Activated gamma-delta T cell treated with Interleukin-2 at 50 U/mL for 16 hours (primary cell): ENCODE measurements around the gene VPS9D1.
"Not testable (repeated sequence)": the region's sequence is repeated elsewhere in the genome, so short reads cannot be mapped to it uniquely, and the experiment has no call there.

Experiments
- DNase-seq: peaks from one replicate; pipeline ENCODE4 v3.0.0-alpha.2; 2020

The VPS9D1 gene

DNA sequence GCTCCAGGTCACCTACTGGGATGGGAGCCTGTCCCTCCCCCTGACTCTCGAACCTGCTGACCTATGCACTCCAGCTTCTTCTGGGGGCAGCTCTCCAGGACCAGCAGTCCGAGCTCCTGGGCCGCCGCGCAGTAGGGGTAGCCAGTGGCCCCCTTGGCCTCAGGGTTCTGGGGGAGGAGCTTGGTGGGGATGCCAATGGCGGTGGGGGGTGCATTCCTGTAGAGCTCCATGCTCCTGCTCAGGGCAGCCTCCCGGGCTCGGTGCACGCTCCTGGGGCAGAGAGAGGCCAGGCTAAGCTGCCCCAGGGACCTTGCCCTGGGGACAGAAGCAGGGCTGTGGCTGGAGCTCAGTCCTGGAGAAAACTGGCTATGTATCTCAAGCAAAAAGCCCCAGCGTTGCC, 11.5 kb downstream of the VPS9D1 start:
- no peak for DNase-seq

DNA sequence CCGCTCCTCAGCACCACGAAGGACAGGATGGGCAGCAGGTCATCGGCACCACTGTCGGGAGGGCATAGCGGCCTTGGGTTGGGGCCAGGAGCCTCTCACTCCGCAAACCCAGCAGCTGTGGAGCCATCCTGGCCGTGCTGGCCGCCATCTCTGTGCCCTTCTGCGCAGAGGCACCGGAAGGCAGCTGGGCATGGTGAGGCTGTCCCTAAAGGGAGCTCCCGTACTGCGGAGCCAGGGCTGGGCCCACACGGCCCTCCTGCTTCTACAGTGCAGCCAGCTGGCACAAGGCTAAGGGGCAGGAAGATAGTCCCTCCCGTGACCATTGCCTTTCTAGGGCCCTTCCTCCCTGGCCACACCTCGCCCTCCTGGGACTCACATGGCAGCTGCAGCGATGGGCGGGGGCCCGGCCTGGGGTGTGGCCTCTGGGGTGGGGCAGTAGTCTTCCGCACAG, 12.2 kb downstream of the VPS9D1 start:
- no peak for DNase-seq

DNA sequence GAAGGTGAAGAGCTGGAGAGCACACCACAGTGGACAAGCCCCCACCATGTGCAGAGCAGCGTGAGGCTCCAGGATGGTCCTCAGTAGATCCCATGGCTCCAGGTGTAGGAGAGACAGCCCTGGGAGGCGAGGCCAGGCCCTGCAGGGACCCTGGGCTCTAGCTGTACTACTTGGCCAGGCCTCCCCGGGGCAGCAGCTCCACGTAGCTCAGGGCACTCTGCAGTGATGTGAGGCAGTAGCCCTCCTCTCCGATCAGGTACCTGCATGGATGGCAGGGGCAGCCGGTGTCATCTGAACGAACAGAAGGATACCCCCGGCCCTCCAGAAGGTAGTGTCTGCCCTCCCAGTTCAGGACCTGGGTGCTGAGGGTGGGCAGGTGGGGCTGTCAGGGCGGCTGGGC, 13.0 kb downstream of the VPS9D1 start:
- no peak for DNase-seq

DNA sequence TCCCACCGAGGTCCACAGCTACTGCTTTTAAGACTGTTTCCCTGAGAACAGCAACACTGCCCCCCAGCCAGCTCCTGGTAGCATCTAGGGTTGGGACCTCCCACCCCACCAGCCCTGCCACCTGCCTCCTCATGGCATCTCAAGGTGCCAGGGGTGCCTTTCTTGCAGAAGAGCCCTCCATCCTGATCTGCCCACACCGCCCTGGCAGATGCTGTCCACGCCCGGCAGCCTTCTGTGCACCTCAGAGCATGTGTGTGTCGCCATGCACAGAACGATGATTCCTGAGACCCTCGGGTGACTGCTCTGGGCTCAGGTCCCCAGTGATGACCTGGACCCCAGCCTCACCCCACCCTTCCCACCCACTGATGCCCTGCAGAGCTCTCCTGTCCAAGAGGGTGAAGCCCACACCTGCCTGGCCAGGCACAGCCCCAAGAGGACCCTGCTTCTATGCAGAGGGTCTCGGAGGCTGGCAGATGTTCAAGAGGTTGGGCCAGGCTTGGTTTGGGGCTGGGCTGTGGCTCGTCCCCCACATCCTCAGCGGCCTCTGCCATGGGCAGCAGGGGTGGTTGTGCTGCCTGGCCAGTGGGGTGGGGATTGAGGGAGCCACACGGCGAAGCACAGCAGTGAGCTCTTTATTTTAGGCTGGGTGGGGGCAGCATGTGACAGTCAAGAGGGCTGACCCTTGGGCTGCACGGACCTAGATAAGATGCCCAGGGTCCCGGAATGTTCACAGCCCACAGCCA, 14.0 kb downstream of the VPS9D1 start:
- DNase-seq, result no peak

DNA sequence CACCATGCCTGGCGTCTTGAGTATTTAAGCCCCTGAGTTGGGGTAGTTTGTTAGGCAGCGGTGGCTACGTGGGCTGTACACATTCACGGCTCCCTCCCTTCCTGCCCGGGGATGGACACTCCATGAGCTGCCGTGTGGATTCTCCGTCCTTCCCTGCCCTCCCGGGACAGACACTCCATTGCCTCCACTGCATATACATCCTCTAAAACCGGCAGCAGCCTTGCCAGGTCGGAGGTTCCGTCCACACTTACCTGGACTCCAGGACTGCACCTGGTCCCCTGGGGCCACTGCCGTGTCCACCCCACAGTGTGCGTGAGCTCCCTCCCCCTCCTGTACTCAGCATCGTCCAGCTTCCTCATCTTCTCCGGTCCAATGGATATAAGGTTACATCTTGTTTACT, 15.7 kb downstream of the VPS9D1 start:
- no peak for DNase-seq

DNA sequence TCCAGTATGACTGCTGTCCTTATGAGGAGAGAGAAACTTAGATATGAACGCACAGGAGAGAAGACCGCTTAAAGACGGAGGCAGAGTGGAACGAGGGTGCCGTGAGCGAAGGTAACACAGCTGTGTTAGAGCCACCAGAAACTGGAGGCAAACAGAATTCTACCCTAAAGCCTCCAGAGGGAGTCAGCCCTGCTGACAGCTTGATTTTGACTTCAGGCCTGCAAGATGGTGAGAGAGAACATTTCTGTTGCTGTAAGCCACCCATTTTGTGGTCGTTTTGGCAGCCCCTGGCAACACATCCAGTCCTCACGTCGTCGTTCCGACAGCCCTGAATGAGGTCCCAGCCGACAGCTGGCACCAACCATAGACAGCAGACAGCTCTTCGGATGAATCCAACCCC, 16.4 kb downstream of the VPS9D1 start:
- no peak for DNase-seq

DNA sequence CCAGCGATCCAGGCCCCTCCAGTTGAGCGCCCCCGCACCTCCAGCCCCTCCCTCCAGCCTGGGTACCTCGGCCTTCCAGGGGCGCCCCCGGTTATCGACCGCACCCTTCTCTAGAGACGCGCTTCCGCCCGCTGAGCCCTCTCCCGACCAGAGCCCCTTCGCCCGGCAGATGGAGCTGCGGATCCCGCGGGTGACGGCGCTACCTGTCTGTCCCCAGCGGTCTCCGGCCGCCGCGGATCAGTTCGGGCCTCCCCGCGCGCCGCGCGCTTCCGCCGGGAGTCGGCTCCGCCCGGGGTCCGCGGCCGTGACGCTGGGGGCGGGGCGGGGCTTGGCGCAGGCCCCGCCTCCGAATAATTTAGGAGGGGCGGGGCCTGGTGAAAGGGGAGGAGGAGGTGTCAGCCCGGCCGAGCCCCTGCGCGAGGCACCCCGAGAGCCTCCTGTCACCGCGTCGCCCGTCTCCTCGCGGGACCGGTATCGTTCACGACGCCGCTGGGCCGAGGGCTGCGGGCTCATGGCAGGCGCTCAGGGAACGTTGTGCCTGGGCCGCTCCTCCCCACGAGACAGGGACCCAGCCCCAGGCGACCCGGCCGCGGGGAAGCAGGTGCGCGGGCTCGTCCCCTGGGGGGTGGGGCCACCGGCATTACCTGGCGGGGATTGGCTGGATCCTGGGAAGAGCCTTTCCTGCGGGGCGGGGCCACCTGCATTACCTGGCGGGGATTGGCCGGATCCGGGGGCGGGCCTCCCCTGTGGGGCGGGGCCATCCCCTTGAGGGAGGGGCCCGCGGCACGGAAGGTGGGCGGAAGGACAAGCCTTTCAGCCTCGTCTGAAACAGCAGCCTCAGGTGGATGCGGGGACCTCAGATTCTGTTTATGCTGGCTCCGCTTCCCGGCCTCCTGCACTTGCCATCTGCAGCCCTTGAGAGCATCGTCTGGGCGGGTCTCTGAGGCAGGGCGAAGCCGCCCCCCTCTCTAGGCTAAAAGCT, 19.0 kb downstream of the VPS9D1 start, which contains the start of gene SPATA2L:
TSS of gene SPATA2L (minus strand) at position 281 of the 982 bp plus-strand sequence. CDS start 473 bp downstream, outside the sequence.
- peak; percentile 98 for DNase-seq

DNA sequence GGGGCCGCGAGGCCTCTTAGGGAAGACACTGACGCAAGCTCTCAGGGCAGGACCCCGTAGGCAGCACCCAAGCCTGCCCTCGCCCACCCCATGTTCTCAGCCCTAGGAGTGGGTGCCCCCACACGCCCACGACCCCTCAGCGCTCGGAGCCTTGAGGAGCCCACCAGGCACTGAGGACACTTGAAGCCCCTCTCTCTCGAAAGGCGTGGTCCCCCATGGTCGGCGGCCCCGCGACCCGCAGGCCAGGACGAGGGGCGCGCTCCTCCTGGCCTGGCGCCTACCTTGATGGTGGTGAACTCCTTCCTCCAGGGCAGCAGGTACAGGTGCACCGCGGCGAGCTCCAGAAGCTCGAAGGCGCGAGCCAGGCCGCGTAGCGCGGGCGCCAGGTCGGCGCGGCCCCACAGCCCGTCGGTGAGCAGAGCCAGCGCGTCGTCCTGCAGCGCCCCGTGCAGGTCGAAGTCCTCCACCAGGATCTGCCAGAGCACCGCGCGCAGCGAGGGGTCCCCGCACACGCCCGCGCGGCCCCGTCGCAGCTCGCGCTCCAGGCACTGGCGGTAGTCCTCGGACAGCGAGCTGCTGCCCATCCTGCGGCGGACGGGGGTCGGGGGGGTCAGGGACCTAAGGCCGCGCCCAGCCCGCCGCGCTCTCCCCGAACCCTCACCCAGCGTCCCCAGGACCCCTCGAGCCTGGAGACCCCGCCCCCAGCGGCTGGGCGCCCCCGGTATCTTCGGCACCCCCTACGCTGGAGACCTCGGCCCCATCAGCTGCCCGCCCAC, 19.9 kb downstream of the VPS9D1 start:
- peak; percentile 42 for DNase-seq

DNA sequence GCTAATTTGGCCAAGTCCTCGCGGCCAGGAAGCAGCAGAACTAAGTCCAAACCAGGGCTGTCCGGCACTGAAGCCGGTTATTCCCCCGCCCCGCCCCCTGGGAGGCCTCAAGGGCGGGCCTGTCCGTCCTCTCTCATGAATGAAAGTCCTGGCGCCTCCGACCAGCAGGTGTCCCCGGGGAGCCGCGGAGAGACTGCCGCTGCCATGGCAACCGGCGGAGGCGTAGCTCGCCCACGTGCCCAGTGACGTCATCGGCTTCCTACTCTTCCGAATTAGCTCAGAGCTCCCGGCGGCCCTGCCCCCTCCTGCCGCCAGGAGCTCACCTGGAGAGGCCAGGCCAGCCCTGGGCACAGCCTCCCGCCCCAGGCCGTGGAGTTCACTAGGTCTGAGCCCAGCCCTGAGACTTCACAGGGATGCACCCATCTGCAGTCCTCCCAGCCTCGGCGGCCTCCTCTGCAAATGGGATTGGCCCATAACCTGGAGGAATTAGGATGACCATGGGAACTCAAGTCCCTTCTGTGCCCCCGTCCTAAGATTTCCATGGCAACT, 20.5 kb downstream of the VPS9D1 start:
- peak; percentile 95 for DNase-seq

DNA sequence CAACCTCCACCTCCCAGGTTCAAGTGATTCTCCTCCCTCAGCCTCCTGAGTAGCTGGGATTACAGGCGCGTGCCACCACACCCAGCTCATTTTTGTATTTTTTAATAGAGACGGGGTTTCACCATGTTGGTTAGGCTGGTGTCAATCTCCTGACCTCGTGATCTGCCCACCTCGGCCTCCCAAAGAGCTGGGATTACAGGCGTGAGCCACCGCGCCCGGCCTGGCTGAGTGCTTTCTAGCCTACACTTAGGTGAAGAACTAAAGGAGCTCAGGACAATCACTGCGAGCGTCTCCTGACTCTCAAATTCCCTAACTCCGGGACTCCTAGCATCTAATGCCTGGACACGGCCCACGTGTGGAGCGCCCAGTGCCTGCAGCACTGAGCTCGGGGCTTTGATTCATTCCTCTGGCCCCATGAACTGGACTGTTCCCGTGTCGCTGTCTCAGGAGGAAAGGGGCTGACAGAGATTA, 21.0 kb downstream of the VPS9D1 start:
- not testable (repeated sequence) for DNase-seq

DNA sequence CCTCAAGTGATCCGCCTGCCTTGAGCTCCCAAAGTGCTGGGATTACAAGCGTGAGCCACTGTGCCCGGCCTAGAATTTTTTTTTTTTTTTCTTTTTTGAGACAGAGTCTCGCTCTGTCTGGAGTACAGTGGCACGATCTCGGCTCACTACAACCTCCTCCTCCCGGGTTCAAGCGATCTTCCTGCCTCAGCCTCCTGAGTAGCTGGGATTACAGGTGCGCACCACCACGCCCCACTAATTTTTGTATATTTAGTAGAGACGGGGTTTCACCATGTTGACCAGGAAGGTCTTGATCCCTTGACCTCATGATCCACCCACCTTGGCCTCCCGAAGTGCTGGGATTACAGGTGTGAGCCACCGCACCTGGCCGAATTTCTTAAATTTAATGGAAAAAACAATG, 22.0 kb downstream of the VPS9D1 start:
- not testable (repeated sequence) for DNase-seq

DNA sequence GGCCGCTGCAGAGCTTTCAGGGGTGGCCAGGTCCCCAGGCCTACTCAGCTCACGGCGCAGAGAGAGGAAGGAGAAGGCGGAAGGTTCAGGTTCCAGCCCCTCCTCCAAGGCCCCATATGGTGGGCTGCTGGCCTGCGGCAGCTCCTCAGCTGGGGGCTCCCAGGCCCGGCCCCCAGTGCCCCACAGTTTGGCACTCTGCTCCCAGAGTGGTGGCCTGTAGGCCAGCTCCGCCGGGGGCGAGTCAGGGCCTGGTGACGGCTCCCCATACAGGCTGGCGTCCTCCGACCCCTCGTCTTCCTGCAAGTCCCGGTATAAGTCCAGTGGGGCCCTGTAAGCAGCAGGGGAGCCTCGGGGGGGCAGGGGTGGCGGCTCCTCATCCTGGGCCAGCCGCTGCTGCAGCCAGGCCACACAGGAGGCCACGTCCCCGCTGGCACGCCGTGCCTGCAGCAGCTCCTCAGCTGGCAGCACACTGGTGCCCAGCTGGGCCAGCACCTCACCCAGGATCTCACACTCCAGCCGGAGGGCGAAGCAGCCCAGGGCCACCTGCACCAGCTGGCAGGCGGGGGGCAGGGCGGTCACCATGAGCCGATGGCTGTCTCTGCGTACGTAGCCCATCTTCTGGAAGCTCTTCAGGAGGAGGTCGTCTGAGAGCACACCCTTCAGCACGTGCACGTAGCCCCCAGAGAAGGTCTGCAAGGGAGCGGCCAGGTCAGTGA, 22.9 kb downstream of the VPS9D1 start:
- DNase-seq, result no peak

DNA sequence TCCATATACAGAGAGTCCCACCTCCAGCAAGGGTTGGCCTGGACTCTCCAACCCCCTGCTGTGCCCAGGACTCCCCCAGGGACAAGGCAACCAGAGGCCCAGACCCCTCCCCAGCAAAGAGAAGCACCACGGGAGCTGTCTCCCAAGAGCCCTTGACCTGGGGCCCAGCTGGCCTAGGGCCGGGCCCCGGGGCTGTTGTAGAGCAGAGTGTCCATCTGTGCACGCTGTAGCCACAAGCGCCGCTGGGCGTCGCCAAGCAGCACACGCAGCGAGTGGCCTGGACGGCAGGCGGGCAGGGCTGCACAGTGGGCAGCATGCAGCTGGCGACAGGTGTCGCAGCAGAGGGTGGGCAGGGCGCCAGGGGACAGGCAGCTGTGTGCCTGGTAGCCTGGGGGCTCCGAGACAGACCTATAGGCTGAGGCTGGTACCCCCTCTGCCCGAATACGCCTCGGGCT, 23.5 kb downstream of the VPS9D1 start:
- DNase-seq, result no peak

DNA sequence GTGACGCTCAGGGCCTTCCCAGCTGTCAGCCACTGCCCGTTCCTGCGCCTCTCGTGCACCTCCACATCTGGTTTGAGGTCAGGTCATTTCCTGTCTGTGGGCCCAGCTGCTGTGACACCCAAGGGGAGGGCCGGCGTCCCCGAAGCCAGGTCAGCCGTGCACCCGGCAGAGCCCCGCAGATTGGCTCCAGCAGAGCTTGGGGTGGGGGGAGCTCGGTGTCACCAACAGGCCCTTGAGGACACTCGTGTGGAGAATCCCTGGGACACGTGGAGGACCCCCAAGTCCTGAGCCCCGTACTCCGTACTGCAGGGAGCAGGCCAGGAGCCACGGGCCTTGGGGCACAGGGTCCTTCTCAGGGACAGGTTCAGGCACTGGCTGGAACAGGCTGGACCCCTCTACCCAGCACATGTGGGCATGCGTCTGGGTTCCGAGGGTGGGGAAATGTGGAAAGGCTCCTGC, 24.0 kb downstream of the VPS9D1 start:
- peak; percentile 46 for DNase-seq

DNA sequence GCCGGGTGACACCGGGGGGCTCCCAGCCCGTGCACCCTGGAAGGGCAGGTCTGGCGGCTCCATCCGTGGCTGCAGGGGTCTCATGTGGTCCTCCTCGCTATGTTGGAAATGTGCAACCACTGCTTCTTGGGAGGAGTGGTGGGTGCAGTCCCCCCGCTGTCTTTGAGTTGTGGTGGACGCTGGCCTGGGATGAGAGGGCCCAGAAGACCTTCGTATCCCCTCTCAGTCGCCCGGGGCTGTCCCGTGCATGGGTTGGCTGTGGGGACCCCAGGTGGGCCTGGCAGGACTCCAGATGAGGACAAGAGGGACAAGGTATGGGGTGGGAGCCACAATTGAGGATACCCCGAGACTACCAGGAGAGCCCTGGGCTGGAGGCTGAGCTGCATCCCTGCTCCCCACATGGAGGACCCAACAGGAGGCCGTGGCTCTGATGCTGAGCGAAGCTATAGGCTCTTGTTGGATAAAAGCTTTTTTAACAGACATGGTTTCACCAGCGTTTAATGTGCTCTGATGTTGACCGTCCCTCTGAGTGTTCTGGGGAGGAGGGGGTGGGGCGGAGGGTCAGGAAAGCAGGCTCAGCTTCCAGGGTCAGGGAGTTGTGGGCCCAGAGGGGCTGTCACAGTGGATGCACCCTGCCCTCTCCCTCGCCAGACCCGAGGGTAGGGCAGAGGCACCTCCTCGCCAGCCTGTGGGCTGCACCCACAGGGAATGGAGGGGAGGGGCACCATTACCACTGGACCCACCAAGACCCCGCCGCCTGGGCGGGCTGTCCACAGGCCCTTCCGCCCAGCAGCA, 24.6 kb downstream of the VPS9D1 start:
- DNase-seq, result no peak

DNA sequence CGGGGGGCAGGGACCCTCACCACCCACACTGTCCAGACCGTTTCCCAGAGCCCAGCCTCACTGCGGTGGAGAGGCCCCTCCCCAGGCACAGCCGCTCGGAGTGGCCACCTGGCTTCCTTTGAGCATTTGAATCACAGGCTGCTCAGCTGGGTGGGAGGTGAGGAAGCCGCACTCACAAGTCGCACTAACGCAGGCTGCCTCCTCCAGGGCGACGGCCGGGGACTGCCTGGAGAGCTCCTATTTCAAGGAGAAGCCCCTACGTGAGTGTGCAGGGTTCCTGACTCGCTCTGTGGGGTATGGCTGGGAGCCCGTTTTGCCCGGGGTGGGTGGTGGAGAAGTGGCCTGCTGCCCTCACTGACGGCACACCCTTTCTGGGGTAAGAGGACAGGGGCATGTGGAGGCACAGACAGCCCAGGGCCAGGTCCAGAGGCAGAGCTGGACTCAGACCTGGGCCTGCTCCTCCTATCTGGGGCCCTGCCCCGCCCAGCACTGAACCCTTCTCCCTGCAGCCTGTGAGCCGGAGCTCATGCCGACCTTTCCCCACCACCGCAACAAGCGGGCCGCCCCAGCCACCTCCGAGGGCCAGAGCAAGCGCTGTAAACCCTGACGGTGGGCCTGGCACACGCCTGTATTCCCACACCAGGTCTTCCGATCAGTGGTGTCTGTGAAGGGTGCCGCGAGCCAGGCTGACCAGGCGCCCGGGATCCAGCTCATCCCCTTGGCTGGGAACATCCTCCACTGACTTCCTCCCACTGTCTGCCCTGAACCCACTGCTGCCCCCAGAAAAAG, 25.4 kb downstream of the VPS9D1 start:
- no peak for DNase-seq

DNA sequence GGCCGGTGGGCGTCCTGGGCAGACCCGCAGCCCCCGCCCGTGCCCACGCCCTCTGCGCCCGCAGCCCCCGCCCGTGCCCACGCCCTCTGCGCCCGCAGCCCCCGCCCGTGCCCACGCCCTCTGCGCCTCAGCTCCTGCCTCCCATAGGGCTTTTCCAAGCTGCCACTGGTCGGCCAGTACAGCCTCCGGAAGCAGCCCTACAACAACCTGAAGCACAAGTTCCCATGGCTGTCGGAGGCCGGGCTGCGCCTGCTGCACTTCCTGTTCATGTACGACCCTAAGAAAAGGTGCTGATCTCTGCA, 26.0 kb downstream of the VPS9D1 start:
- DNase-seq, result not testable (repeated sequence)

DNA sequence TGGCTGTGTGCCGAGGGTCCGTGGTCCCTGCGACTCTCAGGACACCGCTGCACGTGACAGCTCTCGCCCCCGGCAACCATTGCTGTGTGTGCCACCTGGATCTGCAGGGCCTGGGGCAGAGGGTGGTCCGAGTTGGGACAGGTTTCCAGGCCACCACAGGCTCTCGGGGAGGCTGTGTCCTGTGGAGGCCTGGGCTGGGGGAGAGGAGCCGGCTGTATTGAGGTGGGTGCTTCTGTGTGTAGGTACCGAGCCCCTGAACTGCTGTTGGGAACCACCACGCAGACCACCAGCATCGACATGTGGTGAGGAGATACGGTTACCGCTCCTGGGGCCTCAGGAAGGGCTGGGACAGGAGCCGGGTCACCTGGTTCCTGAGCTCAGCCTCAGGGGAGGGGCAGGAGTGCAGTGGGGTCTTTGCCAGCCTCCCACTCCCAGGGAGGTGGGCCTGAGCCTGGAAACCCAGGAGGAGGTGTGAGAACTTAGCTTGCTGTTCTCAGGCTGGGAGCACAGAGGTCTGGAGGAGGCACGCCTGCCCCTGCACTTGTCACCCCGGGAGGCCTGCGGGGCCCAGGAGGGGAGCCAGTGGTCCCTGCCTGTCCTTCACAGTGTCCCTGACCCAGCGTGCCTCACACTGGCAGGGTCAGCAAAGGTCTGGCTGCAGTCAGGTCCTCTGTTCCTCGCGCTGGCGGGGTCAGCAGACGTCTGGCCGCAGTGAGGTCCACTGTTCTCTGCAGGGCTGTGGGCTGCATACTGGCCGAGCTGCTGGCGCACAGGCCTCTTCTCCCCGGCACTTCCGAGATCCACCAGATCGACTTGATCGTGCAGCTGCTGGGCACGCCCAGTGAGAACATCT, 26.5 kb downstream of the VPS9D1 start:
- no peak for DNase-seq

DNA sequence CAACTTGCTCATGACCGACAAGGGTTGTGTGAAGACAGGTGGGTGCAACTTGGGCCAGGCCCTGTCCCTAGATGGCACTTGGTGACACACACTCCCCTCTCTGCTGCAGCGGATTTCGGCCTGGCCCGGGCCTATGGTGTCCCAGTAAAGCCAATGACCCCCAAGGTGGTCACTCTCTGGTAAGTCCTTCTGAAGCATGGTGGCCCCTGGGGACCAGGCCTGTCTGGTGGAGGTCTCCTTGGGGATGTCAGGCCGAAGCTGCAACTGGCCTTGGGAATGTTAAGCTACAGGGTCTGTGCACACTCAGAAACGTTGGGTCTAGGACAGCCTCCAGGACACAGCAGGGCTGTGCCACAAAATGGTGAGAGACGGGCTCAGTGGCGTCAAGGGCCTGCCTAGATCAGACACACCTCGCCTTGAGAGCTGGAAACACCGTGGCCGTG, 27.4 kb downstream of the VPS9D1 start:
- DNase-seq, result no peak
